OCI-LY7 (cell line): ENCODE results near the gene ZNF691. TPM values are rescaled to one million over a fixed set of nuclear protein-coding genes. Genes with fewer than 3 reads are reported as not detected.

ENCODE experiments used
- BruUV-seq: library from RNA; stranded (reverse); fragments of 400-500 nt; replicated peaks from 2 replicates; lab custom pipeline; 2021; lab: Mats Ljungman, UMichigan
- CTCF ChIA-PET: fragments of 300-600 bp; sonication (Branson Sonifier 250); formaldehyde crosslinking; loops from one replicate; lab custom pipeline; 2022; ENCODE audit warnings: antibody characterized with exemption; ENCODE audit not compliant: unreplicated experiment; lab: Charles Lee
- POLR2A ChIA-PET: fragments of 300-600 bp; sonication (Branson Sonifier 250); formaldehyde crosslinking; loops from one replicate; lab custom pipeline; 2022; ENCODE audit warnings: antibody characterized with exemption; lab: Charles Lee
- DNase-seq: peaks from one replicate; pipeline ENCODE4 v3.0.0-alpha.2; 2015; ENCODE audit warnings: low spot score
- H2AFZ ChIP-seq: fragments of 200-600 bp; sonication (generic), shearing (Covaris generic); 2 replicates; pipeline ENCODE4 v1.6.1; 2014; ENCODE audit warnings: mild to moderate bottlenecking, antibody characterized with exemption, low read length, moderate library complexity
- H3K27ac ChIP-seq: fragments of 200-600 bp; sonication (generic); 2 replicates; pipeline ENCODE4 v1.5.1; 2014; ENCODE audit warnings: mixed run types, low read depth, mild to moderate bottlenecking, moderate library complexity, low read length, inconsistent platforms; ENCODE audit not compliant: poor library complexity, severe bottlenecking
- H3K36me3 ChIP-seq: fragments of 200-600 bp; sonication (generic); 2 replicates; pipeline ENCODE4 v1.6.1; 2014; ENCODE audit warnings: mild to moderate bottlenecking, antibody characterized with exemption, low read length, moderate library complexity, mixed read lengths; ENCODE audit not compliant: insufficient read depth
- H3K4me1 ChIP-seq: fragments of 200-600 bp; sonication (generic); 2 replicates; pipeline ENCODE4 v1.5.1; 2014; ENCODE audit warnings: mild to moderate bottlenecking, low read length; ENCODE audit not compliant: insufficient read depth, poor library complexity, severe bottlenecking
- H3K4me2 ChIP-seq: fragments of 200-600 bp; sonication (generic); 2 replicates; pipeline ENCODE4 v1.6.1; 2014; ENCODE audit warnings: mild to moderate bottlenecking, low read length
- H3K4me3 ChIP-seq: fragments of 200-600 bp; sonication (generic); 2 replicates; pipeline ENCODE4 v1.5.1; 2014; ENCODE audit warnings: mild to moderate bottlenecking, low read depth, low read length; ENCODE audit not compliant: poor library complexity, severe bottlenecking
- H3K79me2 ChIP-seq: fragments of 200-600 bp; sonication (generic); 2 replicates; pipeline ENCODE4 v1.6.1; 2016; ENCODE audit warnings: low read depth, mild to moderate bottlenecking, low read length, moderate library complexity, mixed read lengths; ENCODE audit not compliant: insufficient read depth
- H3K9me2 ChIP-seq: fragments of 200-600 bp; sonication (generic); 2 replicates; pipeline ENCODE4 v1.6.1; 2016; ENCODE audit warnings: mild to moderate bottlenecking, low read length, mixed read lengths; ENCODE audit not compliant: insufficient read depth
- H3K9me3 ChIP-seq: fragments of 200-600 bp; sonication (generic); 2 replicates; pipeline ENCODE4 v1.6.1; 2014; ENCODE audit warnings: mild to moderate bottlenecking, mixed run types, low read length, mixed read lengths
- H4K20me1 ChIP-seq: fragments of 200-600 bp; sonication (generic); 2 replicates; pipeline ENCODE4 v1.6.1; 2014; ENCODE audit warnings: mild to moderate bottlenecking, antibody characterized with exemption, low read length, moderate library complexity, mixed read lengths; ENCODE audit not compliant: insufficient read depth
- CTCF ChIP-seq: fragments of 200-600 bp; sonication (generic); conservative IDR thresholded peaks from 2 replicates; pipeline ENCODE4 v1.5.1; 2014; ENCODE audit warnings: mild to moderate bottlenecking, antibody characterized with exemption, low read length, moderate library complexity, mixed read lengths
- EZH2phosphoT487 ChIP-seq: fragments of 200-600 bp; sonication (generic); IDR thresholded peaks from 2 replicates; pipeline ENCODE4 v1.6.1; 2018; ENCODE audit warnings: low read depth, borderline replicate concordance, mild to moderate bottlenecking, mixed run types, antibody characterized with exemption, low read length, moderate library complexity, mixed read lengths
- intact Hi-C: fragments of 100-400 bp; cut with micrococcal nuclease; formaldehyde crosslinking; loops from one replicate; pipeline ENCODE4 v1.10.0; 2022; ENCODE audit not compliant: unreplicated experiment
- total RNA-seq, 2 experiments: library from RNA; depleted of rRNA in 1 of 2; stranded (reverse); fragments of >200 nt in 1 of 2; shearing (Covaris generic) in 1 of 2; gene quantifications; 2 replicates each; pipeline ENCODE4 v1.2.3, GENCODE V29; 2014 to 2022

Gene ZNF691
- total RNA-seq, 2 experiments from 2014 or later, result 17.8 to 21.1 TPM

DNA sequence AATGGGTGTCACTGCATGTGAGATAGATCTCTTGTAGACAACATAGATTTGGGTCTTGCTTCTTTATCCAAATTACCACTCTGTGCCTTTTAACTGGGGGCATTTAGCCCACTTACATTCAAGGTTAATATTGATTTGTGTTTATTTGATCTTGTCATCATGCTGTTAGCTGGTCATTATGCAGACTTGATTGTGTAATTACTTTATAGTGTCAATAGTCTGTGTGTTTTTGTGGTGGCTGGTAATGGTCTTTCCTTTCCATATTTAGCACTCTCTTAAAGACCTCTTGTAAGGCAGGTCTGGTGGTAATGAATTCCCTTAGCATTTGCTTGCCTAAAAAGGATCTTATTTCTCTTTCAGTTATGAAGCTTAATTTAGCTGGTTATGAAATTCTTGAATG lies 29.6 kb downstream of the ZNF691 start:
- Histone ChIP-seq H3K4me1 (no peaks in the 10 kb centered on the region), H3K9me3 (peaks cover 18% of the 10 kb centered on the region; the same call in 1 of the 2 replicates), H3K79me2 (no peaks in the 10 kb centered on the region), H3K36me3 (no peaks in the 10 kb centered on the region), H3K4me2 (no peak overlapping the region), H3K27ac (no peak overlapping the region), H2AFZ (no peak overlapping the region), H3K9me2 (no peaks in the 10 kb centered on the region), H3K4me3 (no peak overlapping the region), H4K20me1 (no peaks in the 10 kb centered on the region)
- ChIA-PET CTCF (no interaction called here), POLR2A (no interaction called here)
- TF ChIP-seq EZH2phosphoT487 (no peak), CTCF (no peak)
- BruUV-seq, result no TSS peak
- DNase-seq, result no peak
- intact Hi-C loops, result no loop called here

DNA sequence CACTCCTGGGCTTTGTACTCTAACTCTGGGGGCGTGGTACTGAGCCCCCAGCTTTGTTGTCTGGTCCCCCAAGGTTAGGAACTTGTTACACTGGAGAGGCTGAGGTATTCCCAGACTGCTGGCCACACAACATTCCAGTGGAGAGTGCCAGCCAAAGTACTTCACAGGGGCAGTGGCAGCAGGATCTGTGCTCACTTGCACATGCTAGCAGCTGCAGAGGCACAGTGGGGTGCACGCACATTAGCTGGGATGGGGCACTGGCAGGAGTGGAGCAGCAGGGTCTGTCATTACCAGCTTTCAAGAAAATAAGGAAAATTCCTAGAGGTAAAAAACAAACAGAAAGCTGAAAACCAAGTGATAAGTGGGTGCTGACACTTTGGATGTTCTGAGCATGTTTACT lies 31.0 kb downstream of the ZNF691 start:
- intact Hi-C loops, result no loop called here
- peaks cover 18% of the 10 kb centered on the region; the same call in 1 of the 2 replicates for H3K9me3 ChIP-seq
- H3K4me1 ChIP-seq, result no peaks in the 10 kb centered on the region
- ChIA-PET POLR2A (no interaction called here), CTCF (no interaction called here)
- H4K20me1 ChIP-seq, result no peaks in the 10 kb centered on the region
- TF ChIP-seq CTCF (no peak), EZH2phosphoT487 (no peak)
- DNase-seq, result no peak
- no peak overlapping the region for H3K27ac ChIP-seq
- no peaks in the 10 kb centered on the region for H3K36me3 ChIP-seq
- no peak overlapping the region for H3K4me3 ChIP-seq
- BruUV-seq, result no TSS peak
- H3K79me2 ChIP-seq, result no peaks in the 10 kb centered on the region
- no peak overlapping the region for H3K4me2 ChIP-seq
- H3K9me2 ChIP-seq, result no peaks in the 10 kb centered on the region
- H2AFZ ChIP-seq, result no peak overlapping the region

- H3K4me2 ChIP-seq, result no peak overlapping the region
- H3K79me2 ChIP-seq, result no peaks in the 10 kb centered on the region
- H3K27ac ChIP-seq, result no peak overlapping the region
- H3K9me3 ChIP-seq, result 0 out of 2 replicates have a peak, but pooled peaks cover 12% of the 10 kb centered on the region
- intact Hi-C loops, result no loop called here
- H4K20me1 ChIP-seq, result no peaks in the 10 kb centered on the region
- BruUV-seq, result no TSS peak
- H3K36me3 ChIP-seq, result no peaks in the 10 kb centered on the region
- no peaks in the 10 kb centered on the region for H3K4me1 ChIP-seq
- POLR2A ChIA-PET, result no interaction called here
- H3K9me2 ChIP-seq, result no peaks in the 10 kb centered on the region
- no peak for DNase-seq
- H2AFZ ChIP-seq, result no peak overlapping the region
- TF ChIP-seq EZH2phosphoT487 (no peak), CTCF (no peak)
- CTCF ChIA-PET, result no interaction called here
- no peak overlapping the region for H3K4me3 ChIP-seq
These were observed 34.0 kb downstream of the ZNF691 start for GRCh38 chr1:42880384-42880783.
